GM04503 (cell line): Measurements from ENCODE around the gene HOXD12.

Source experiments
- DNase-seq: peaks from one replicate; pipeline ENCODE4 v3.0.0-alpha.2; 2012; ENCODE audit warnings: low read depth

The HOXD12 gene

GRCh38 chr2:176120364-176121189 lies 21.0 kb downstream of the HOXD12 start:
- DNase-seq, result no peak

GRCh38 chr2:176121190-176122051 lies 21.8 kb downstream of the HOXD12 start:
- DNase-seq, result no peak

GRCh38 chr2:176122052-176122682 lies 22.6 kb downstream of the HOXD12 start:
- no peak for DNase-seq

- no peak for DNase-seq
These were observed 23.3 kb downstream of the HOXD12 start, which contains the start of gene HOXD9 for GRCh38 chr2:176122683-176123410. Gene HOXD9 (plus strand): TSS chr2:176122719. CDS start chr2:176122769, 50 bp downstream.

- DNase-seq, result no peak
These were observed 24.0 kb downstream of the HOXD12 start for GRCh38 chr2:176123411-176124109.

- DNase-seq, result no peak
These were observed 24.7 kb downstream of the HOXD12 start for GRCh38 chr2:176124110-176124946.

- no peak for DNase-seq
These were observed 25.6 kb downstream of the HOXD12 start for GRCh38 chr2:176124947-176125771.

- no peak for DNase-seq
These were observed 26.1 kb downstream of the HOXD12 start for GRCh38 chr2:176125772-176126054.

GRCh38 chr2:176126929-176127773 lies 27.6 kb downstream of the HOXD12 start:
- DNase-seq, result no peak

GRCh38 chr2:176127774-176128072 lies 28.1 kb downstream of the HOXD12 start:
- DNase-seq, result no peak

- DNase-seq, result no peak
These were observed 28.8 kb downstream of the HOXD12 start for GRCh38 chr2:176128172-176128981.

GRCh38 chr2:176128982-176129796 lies 29.6 kb downstream of the HOXD12 start, which contains the start of gene HOXD8:
Gene HOXD8 (plus strand): TSS chr2:176129705. CDS start chr2:176130367, 662 bp downstream.
- no peak for DNase-seq

GRCh38 chr2:176129813-176130146 lies 30.2 kb downstream of the HOXD12 start:
- DNase-seq, result no peak

GRCh38 chr2:176130147-176130956 lies 30.8 kb downstream of the HOXD12 start:
- DNase-seq, result no peak

- no peak for DNase-seq
These were observed 31.6 kb downstream of the HOXD12 start for GRCh38 chr2:176130957-176131847.
